ENCODE data around the gene ATG7. TPM values are rescaled to one million over a fixed set of nuclear protein-coding genes. Genes with fewer than 3 reads are reported as not detected.

ATG7 gene
- total RNA-seq, 1 experiment from 2014 or later = 29.3 TPM

- BruUV-seq (replicated peaks) = no TSS peak
- no peaks in the 10 kb centered on the region for H3K4me1 ChIP-seq (ENCODE audit: control insufficient read depth in 1 of 2, insufficient read depth in 2 of 2, low read length in 2 of 2)
- ChIA-PET CTCF (no interaction called here), POLR2A (no interaction called here), RAD21 (ENCODE audit: low non-redundant PET in 1 of 2, low total read pairs in 2 of 2, uncharacterized antibody in 2 of 2, unreplicated experiment in 2 of 2) (no interaction called here)
- no peak overlapping the region for H3K4me2 ChIP-seq (ENCODE audit: low read length)
- intact Hi-C loops (cut with micrococcal nuclease) = no loop called here
- DNase-seq (ENCODE audit: low read depth, low spot score) = no peak
- no peak for TF ChIP-seq FOSL1 (IDR thresholded peaks at IDR 0.05; ENCODE audit: low read depth)
- no peak for TF ChIP-seq EGR1 (IDR thresholded peaks at IDR 0.05; ENCODE audit: low read depth)
- TF ChIP-seq EZH2 (IDR thresholded peaks at IDR 0.05) = no peak
- TF ChIP-seq, protein P1, sequence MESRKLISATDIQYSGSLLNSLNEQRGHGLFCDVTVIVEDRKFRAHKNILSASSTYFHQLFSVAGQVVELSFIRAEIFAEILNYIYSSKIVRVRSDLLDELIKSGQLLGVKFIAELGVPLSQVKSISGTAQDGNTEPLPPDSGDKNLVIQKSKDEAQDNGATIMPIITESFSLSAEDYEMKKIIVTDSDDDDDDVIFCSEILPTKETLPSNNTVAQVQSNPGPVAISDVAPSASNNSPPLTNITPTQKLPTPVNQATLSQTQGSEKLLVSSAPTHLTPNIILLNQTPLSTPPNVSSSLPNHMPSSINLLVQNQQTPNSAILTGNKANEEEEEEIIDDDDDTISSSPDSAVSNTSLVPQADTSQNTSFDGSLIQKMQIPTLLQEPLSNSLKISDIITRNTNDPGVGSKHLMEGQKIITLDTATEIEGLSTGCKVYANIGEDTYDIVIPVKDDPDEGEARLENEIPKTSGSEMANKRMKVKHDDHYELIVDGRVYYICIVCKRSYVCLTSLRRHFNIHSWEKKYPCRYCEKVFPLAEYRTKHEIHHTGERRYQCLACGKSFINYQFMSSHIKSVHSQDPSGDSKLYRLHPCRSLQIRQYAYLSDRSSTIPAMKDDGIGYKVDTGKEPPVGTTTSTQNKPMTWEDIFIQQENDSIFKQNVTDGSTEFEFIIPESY (IDR thresholded peaks at IDR 0.05; ENCODE audit: extremely low read depth, insufficient replicate concordance, low read length) = no peak
- no peak for TF ChIP-seq SRF (IDR thresholded peaks at IDR 0.05; ENCODE audit: low read depth)
- no peak for TF ChIP-seq ZFX (IDR thresholded peaks at IDR 0.05)
- TF ChIP-seq ATF3 (IDR thresholded peaks at IDR 0.05) = no peak
- TF ChIP-seq POLR2A (IDR thresholded peaks at IDR 0.05; ENCODE audit: borderline replicate concordance, extremely low read depth, insufficient read depth, insufficient read length) = no peak
- TF ChIP-seq EZH2phosphoT487 (IDR thresholded peaks at IDR 0.05; ENCODE audit: borderline replicate concordance) = no peak
- no peak for TF ChIP-seq JUND (IDR thresholded peaks at IDR 0.05)
- TF ChIP-seq RAD21 (IDR thresholded peaks at IDR 0.05; ENCODE audit: low read depth) = no peak
- TF ChIP-seq CBX3 (IDR thresholded peaks at IDR 0.05; ENCODE audit: low read depth) = no peak
- TF ChIP-seq, protein P2, sequence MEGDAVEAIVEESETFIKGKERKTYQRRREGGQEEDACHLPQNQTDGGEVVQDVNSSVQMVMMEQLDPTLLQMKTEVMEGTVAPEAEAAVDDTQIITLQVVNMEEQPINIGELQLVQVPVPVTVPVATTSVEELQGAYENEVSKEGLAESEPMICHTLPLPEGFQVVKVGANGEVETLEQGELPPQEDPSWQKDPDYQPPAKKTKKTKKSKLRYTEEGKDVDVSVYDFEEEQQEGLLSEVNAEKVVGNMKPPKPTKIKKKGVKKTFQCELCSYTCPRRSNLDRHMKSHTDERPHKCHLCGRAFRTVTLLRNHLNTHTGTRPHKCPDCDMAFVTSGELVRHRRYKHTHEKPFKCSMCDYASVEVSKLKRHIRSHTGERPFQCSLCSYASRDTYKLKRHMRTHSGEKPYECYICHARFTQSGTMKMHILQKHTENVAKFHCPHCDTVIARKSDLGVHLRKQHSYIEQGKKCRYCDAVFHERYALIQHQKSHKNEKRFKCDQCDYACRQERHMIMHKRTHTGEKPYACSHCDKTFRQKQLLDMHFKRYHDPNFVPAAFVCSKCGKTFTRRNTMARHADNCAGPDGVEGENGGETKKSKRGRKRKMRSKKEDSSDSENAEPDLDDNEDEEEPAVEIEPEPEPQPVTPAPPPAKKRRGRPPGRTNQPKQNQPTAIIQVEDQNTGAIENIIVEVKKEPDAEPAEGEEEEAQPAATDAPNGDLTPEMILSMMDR (IDR thresholded peaks at IDR 0.05 in 2 of 3, conservative IDR thresholded peaks at IDR 0.05 in 1 of 3; ENCODE audit: borderline replicate concordance in 1 of 3, insufficient read depth in 1 of 3, low read depth in 2 of 3, low read length in 2 of 3) = no peak
- no peak for TF ChIP-seq SIN3A (IDR thresholded peaks at IDR 0.05; ENCODE audit: low read depth)
- no peak for TF ChIP-seq TCF7L2 (IDR thresholded peaks at IDR 0.05; ENCODE audit: borderline replicate concordance, extremely low read depth, insufficient read depth, insufficient read length)
- no peak for TF ChIP-seq ZNF274 (IDR thresholded peaks at IDR 0.05; ENCODE audit: low read depth, low read length)
- TF ChIP-seq POLR2AphosphoS5 (IDR thresholded peaks at IDR 0.05; ENCODE audit: low read depth, low read length) = no peak
- no peak for TF ChIP-seq REST (IDR thresholded peaks at IDR 0.05; ENCODE audit: low read depth)
- H3K27ac ChIP-seq (ENCODE audit: low read depth, low read length) = no peak overlapping the region
- no peak overlapping the region for H3K9ac ChIP-seq (ENCODE audit: low read length)
- ATAC-seq = no peak
- no peaks in the 10 kb centered on the region for H3K9me2 ChIP-seq (ENCODE audit: insufficient read depth)
- H3K4me3 ChIP-seq (replicated peaks in 1 of 2; ENCODE audit: low read depth in 1 of 2, low read length in 2 of 2) = no peak overlapping the region
- H3K27me3 ChIP-seq (ENCODE audit: insufficient read depth, low read length) = no peaks in the 10 kb centered on the region
- no peaks in the 10 kb centered on the region for H3K79me2 ChIP-seq (ENCODE audit: insufficient read depth, low read length)
- no peak overlapping the region for H2AFZ ChIP-seq (ENCODE audit: low read depth, low read length, poor library complexity, severe bottlenecking)
- no peaks in the 10 kb centered on the region for H3K9me3 ChIP-seq (ENCODE audit: control insufficient read depth in 1 of 2, insufficient read depth in 1 of 2, low read depth in 1 of 2, low read length in 2 of 2)
- H3K36me3 ChIP-seq (ENCODE audit: control insufficient read depth in 1 of 2, insufficient read depth in 2 of 2, low read length in 2 of 2) = no peaks in the 10 kb centered on the region
- H4K20me1 ChIP-seq (ENCODE audit: insufficient read depth) = no peaks in the 10 kb centered on the region
Measured at GRCh38 chr3:11389386-11390268, 117.4 kb downstream of the ATG7 start.

Measured in HCT116 (cell line).